ENCODE results near the gene THSD7B. TPM values are rescaled to one million over a fixed set of nuclear protein-coding genes. Genes with fewer than 3 reads are reported as not detected.

THSD7B gene
- total RNA-seq, 1 donor from 2014 or later, result 2.1 TPM

- Histone ChIP-seq H3K27ac (ENCODE audit: low read depth, low read length) (no peak overlapping the region), H3K4me1 (ENCODE audit: control insufficient read depth in 3 of 3, insufficient read depth in 3 of 3, low read length in 3 of 3) (no peaks in the 10 kb centered on the region), H3K4me3 (ENCODE audit: low read length in 3 of 3) (no peak overlapping the region), H3K9me3 (ENCODE audit: control insufficient read depth in 3 of 3, low read length in 3 of 3) (no peaks in the 10 kb centered on the region), H3K36me3 (ENCODE audit: control insufficient read depth in 3 of 3, insufficient read depth in 3 of 3, low read length in 3 of 3) (no peaks in the 10 kb centered on the region), H3K27me3 (ENCODE audit: control insufficient read depth in 3 of 3, insufficient read depth in 3 of 3, low read length in 3 of 3) (no peaks in the 10 kb centered on the region), H3K9ac (ENCODE audit: low read depth in 1 of 3, low read length in 3 of 3) (no peak overlapping the region)
Observed at GRCh38 chr2:137154946-137155345, 389.6 kb downstream of the THSD7B start.

- Histone ChIP-seq H3K4me3 (ENCODE audit: low read length in 3 of 3) (no peak overlapping the region), H3K9me3 (ENCODE audit: control insufficient read depth in 3 of 3, low read length in 3 of 3) (no peaks in the 10 kb centered on the region), H3K36me3 (ENCODE audit: control insufficient read depth in 3 of 3, insufficient read depth in 3 of 3, low read length in 3 of 3) (no peaks in the 10 kb centered on the region), H3K27ac (ENCODE audit: low read depth, low read length) (no peak overlapping the region), H3K9ac (ENCODE audit: low read depth in 1 of 3, low read length in 3 of 3) (no peak overlapping the region), H3K27me3 (ENCODE audit: control insufficient read depth in 3 of 3, insufficient read depth in 3 of 3, low read length in 3 of 3) (no peaks in the 10 kb centered on the region), H3K4me1 (ENCODE audit: control insufficient read depth in 3 of 3, insufficient read depth in 3 of 3, low read length in 3 of 3) (no peaks in the 10 kb centered on the region)
Observed at GRCh38 chr2:137155356-137156104, 390.2 kb downstream of the THSD7B start.

GRCh38 chr2:137156221-137156844, 391.0 kb downstream of the THSD7B start:
- H3K4me1 ChIP-seq (ENCODE audit: control insufficient read depth in 3 of 3, insufficient read depth in 3 of 3, low read length in 3 of 3), result no peaks in the 10 kb centered on the region
- H3K36me3 ChIP-seq (ENCODE audit: control insufficient read depth in 3 of 3, insufficient read depth in 3 of 3, low read length in 3 of 3), result no peaks in the 10 kb centered on the region
- no peak overlapping the region for H3K4me3 ChIP-seq (ENCODE audit: low read length in 3 of 3)
- no peaks in the 10 kb centered on the region for H3K9me3 ChIP-seq (ENCODE audit: control insufficient read depth in 3 of 3, low read length in 3 of 3)
- H3K9ac ChIP-seq (ENCODE audit: low read depth in 1 of 3, low read length in 3 of 3), result no peak overlapping the region
- H3K27ac ChIP-seq (ENCODE audit: low read depth, low read length), result no peak overlapping the region
- H3K27me3 ChIP-seq (ENCODE audit: control insufficient read depth in 3 of 3, insufficient read depth in 3 of 3, low read length in 3 of 3), result no peaks in the 10 kb centered on the region

- no peaks in the 10 kb centered on the region for H3K9me3 ChIP-seq (ENCODE audit: control insufficient read depth in 3 of 3, low read length in 3 of 3)
- H3K4me1 ChIP-seq (ENCODE audit: control insufficient read depth in 3 of 3, insufficient read depth in 3 of 3, low read length in 3 of 3), result no peaks in the 10 kb centered on the region
- H3K27me3 ChIP-seq (ENCODE audit: control insufficient read depth in 3 of 3, insufficient read depth in 3 of 3, low read length in 3 of 3), result no peaks in the 10 kb centered on the region
- no peak overlapping the region for H3K9ac ChIP-seq (ENCODE audit: low read depth in 1 of 3, low read length in 3 of 3)
- no peaks in the 10 kb centered on the region for H3K36me3 ChIP-seq (ENCODE audit: control insufficient read depth in 3 of 3, insufficient read depth in 3 of 3, low read length in 3 of 3)
- no peak overlapping the region for H3K27ac ChIP-seq (ENCODE audit: low read depth, low read length)
- H3K4me3 ChIP-seq (ENCODE audit: low read length in 3 of 3), result no peak overlapping the region
Observed at GRCh38 chr2:137157851-137158250, 392.5 kb downstream of the THSD7B start.

- Histone ChIP-seq H3K27me3 (ENCODE audit: control insufficient read depth in 3 of 3, insufficient read depth in 3 of 3, low read length in 3 of 3) (no peaks in the 10 kb centered on the region), H3K9ac (ENCODE audit: low read depth in 1 of 3, low read length in 3 of 3) (no peak overlapping the region), H3K4me1 (ENCODE audit: control insufficient read depth in 3 of 3, insufficient read depth in 3 of 3, low read length in 3 of 3) (no peaks in the 10 kb centered on the region), H3K27ac (ENCODE audit: low read depth, low read length) (no peak overlapping the region), H3K36me3 (ENCODE audit: control insufficient read depth in 3 of 3, insufficient read depth in 3 of 3, low read length in 3 of 3) (no peaks in the 10 kb centered on the region), H3K4me3 (ENCODE audit: low read length in 3 of 3) (no peak overlapping the region), H3K9me3 (ENCODE audit: control insufficient read depth in 3 of 3, low read length in 3 of 3) (no peaks in the 10 kb centered on the region)
Observed at GRCh38 chr2:137161250-137161649, 395.9 kb downstream of the THSD7B start.

GRCh38 chr2:137165968-137166367, 400.6 kb downstream of the THSD7B start:
- no peak overlapping the region for H3K9ac ChIP-seq (ENCODE audit: low read depth in 1 of 3, low read length in 3 of 3)
- H3K27ac ChIP-seq (ENCODE audit: low read depth, low read length), result no peak overlapping the region
- no peaks in the 10 kb centered on the region for H3K27me3 ChIP-seq (ENCODE audit: control insufficient read depth in 3 of 3, insufficient read depth in 3 of 3, low read length in 3 of 3)
- H3K4me1 ChIP-seq (ENCODE audit: control insufficient read depth in 3 of 3, insufficient read depth in 3 of 3, low read length in 3 of 3), result no peaks in the 10 kb centered on the region
- no peaks in the 10 kb centered on the region for H3K9me3 ChIP-seq (ENCODE audit: control insufficient read depth in 3 of 3, low read length in 3 of 3)
- no peaks in the 10 kb centered on the region for H3K36me3 ChIP-seq (ENCODE audit: control insufficient read depth in 3 of 3, insufficient read depth in 3 of 3, low read length in 3 of 3)
- no peak overlapping the region for H3K4me3 ChIP-seq (ENCODE audit: low read length in 3 of 3)

- Histone ChIP-seq H3K9ac (ENCODE audit: low read depth in 1 of 3, low read length in 3 of 3) (no peak overlapping the region), H3K27ac (ENCODE audit: low read depth, low read length) (no peak overlapping the region), H3K9me3 (ENCODE audit: control insufficient read depth in 3 of 3, low read length in 3 of 3) (no peaks in the 10 kb centered on the region), H3K36me3 (ENCODE audit: control insufficient read depth in 3 of 3, insufficient read depth in 3 of 3, low read length in 3 of 3) (no peaks in the 10 kb centered on the region), H3K27me3 (ENCODE audit: control insufficient read depth in 3 of 3, insufficient read depth in 3 of 3, low read length in 3 of 3) (no peaks in the 10 kb centered on the region), H3K4me1 (ENCODE audit: control insufficient read depth in 3 of 3, insufficient read depth in 3 of 3, low read length in 3 of 3) (no peaks in the 10 kb centered on the region), H3K4me3 (ENCODE audit: low read length in 3 of 3) (no peak overlapping the region)
Observed at GRCh38 chr2:137167651-137168050, 402.3 kb downstream of the THSD7B start.

GRCh38 chr2:137168552-137168951, 403.2 kb downstream of the THSD7B start:
- Histone ChIP-seq H3K27ac (ENCODE audit: low read depth, low read length) (no peak overlapping the region), H3K4me1 (ENCODE audit: control insufficient read depth in 3 of 3, insufficient read depth in 3 of 3, low read length in 3 of 3) (no peaks in the 10 kb centered on the region), H3K4me3 (ENCODE audit: low read length in 3 of 3) (no peak overlapping the region), H3K9me3 (ENCODE audit: control insufficient read depth in 3 of 3, low read length in 3 of 3) (no peaks in the 10 kb centered on the region), H3K36me3 (ENCODE audit: control insufficient read depth in 3 of 3, insufficient read depth in 3 of 3, low read length in 3 of 3) (no peaks in the 10 kb centered on the region), H3K27me3 (ENCODE audit: control insufficient read depth in 3 of 3, insufficient read depth in 3 of 3, low read length in 3 of 3) (no peaks in the 10 kb centered on the region), H3K9ac (ENCODE audit: low read depth in 1 of 3, low read length in 3 of 3) (no peak overlapping the region)

- Histone ChIP-seq H3K9ac (ENCODE audit: low read depth in 1 of 3, low read length in 3 of 3) (no peak overlapping the region), H3K4me3 (ENCODE audit: low read length in 3 of 3) (no peak overlapping the region), H3K27me3 (ENCODE audit: control insufficient read depth in 3 of 3, insufficient read depth in 3 of 3, low read length in 3 of 3) (no peaks in the 10 kb centered on the region)
Observed at GRCh38 chr2:137172162-137172561, 406.8 kb downstream of the THSD7B start.

GRCh38 chr2:137173463-137173862, 408.1 kb downstream of the THSD7B start:
- no peaks in the 10 kb centered on the region for H3K4me1 ChIP-seq (ENCODE audit: control insufficient read depth in 3 of 3, insufficient read depth in 3 of 3, low read length in 3 of 3)
- no peak overlapping the region for H3K9ac ChIP-seq (ENCODE audit: low read depth in 1 of 3, low read length in 3 of 3)
- H3K4me3 ChIP-seq (ENCODE audit: low read length in 3 of 3), result no peak overlapping the region
- H3K27me3 ChIP-seq (ENCODE audit: control insufficient read depth in 3 of 3, insufficient read depth in 3 of 3, low read length in 3 of 3), result no peaks in the 10 kb centered on the region
- no peaks in the 10 kb centered on the region for H3K9me3 ChIP-seq (ENCODE audit: control insufficient read depth in 3 of 3, low read length in 3 of 3)
- H3K36me3 ChIP-seq (ENCODE audit: control insufficient read depth in 3 of 3, insufficient read depth in 3 of 3, low read length in 3 of 3), result no peaks in the 10 kb centered on the region
- no peak overlapping the region for H3K27ac ChIP-seq (ENCODE audit: low read depth, low read length)

More at GRCh38 chr2:137172162-137172561, 406.8 kb downstream of the THSD7B start:
- Histone ChIP-seq H3K36me3 (ENCODE audit: control insufficient read depth in 3 of 3, insufficient read depth in 3 of 3, low read length in 3 of 3) (no peaks in the 10 kb centered on the region), H3K27ac (ENCODE audit: low read depth, low read length) (no peak overlapping the region), H3K9me3 (ENCODE audit: control insufficient read depth in 3 of 3, low read length in 3 of 3) (no peaks in the 10 kb centered on the region), H3K4me1 (ENCODE audit: control insufficient read depth in 3 of 3, insufficient read depth in 3 of 3, low read length in 3 of 3) (no peaks in the 10 kb centered on the region)
